Choroid plexus epithelial cell (primary cell): ENCODE results near the gene EID2.

ENCODE experiments used
- DNase-seq: peaks from one replicate; pipeline ENCODE4 v3.0.0-alpha.2; 2010; ENCODE audit warnings: low read depth
- H3K4me3 ChIP-seq: 2 replicates; pipeline ENCODE4 v1.5.1; 2011; ENCODE audit warnings: low read depth, mild to moderate bottlenecking, control low read depth, low read length, moderate library complexity
- CTCF ChIP-seq: conservative IDR thresholded peaks from 2 replicates; pipeline ENCODE4 v1.5.1; 2011; ENCODE audit warnings: low read depth, mild to moderate bottlenecking, control low read depth, inconsistent platforms, low read length, moderate library complexity

The EID2 gene

GRCh38 chr19:39514840-39515550 is 25.0 kb downstream of the EID2 start, which contains the start of gene SELENOV:
Gene SELENOV (plus strand): TSS chr19:39515139. CDS start chr19:39515213, 74 bp downstream.
- H3K4me3 ChIP-seq = no peak within 1 kb of the TSS
- TF ChIP-seq CTCF = no peak
- no peak for DNase-seq

- TF ChIP-seq CTCF = no peak
- no peak for DNase-seq
- no peak overlapping the region for H3K4me3 ChIP-seq
Observed at GRCh38 chr19:39512988-39513387, 27.0 kb downstream of the EID2 start.

GRCh38 chr19:39509233-39509632 is 30.7 kb downstream of the EID2 start:
- no peak overlapping the region for H3K4me3 ChIP-seq
- no peak for DNase-seq
- no peak for TF ChIP-seq CTCF

GRCh38 chr19:39508629-39509028 is 31.3 kb downstream of the EID2 start:
- no peak for DNase-seq
- H3K4me3 ChIP-seq = no peak overlapping the region
- no peak for TF ChIP-seq CTCF

GRCh38 chr19:39507715-39508364 is 32.1 kb downstream of the EID2 start:
- TF ChIP-seq CTCF = no peak
- peak overlapping the region; percentile 58 for H3K4me3 ChIP-seq
- DNase-seq = no peak

GRCh38 chr19:39506944-39507714 is 32.8 kb downstream of the EID2 start:
- no peak for TF ChIP-seq CTCF
- peak; percentile 67 for DNase-seq
- H3K4me3 ChIP-seq = peak overlapping the region; percentile 58
